GM18502 (cell line): ENCODE data around the gene FAM98C.

Experiments
- ATAC-seq: cut with Tn5 transposase; IDR thresholded peaks from one replicate; pipeline ENCODE4 v1.9.1; 2021; ENCODE audit warnings: mild to moderate bottlenecking; ENCODE audit not compliant: unreplicated experiment, poor library complexity

Gene FAM98C

DNA sequence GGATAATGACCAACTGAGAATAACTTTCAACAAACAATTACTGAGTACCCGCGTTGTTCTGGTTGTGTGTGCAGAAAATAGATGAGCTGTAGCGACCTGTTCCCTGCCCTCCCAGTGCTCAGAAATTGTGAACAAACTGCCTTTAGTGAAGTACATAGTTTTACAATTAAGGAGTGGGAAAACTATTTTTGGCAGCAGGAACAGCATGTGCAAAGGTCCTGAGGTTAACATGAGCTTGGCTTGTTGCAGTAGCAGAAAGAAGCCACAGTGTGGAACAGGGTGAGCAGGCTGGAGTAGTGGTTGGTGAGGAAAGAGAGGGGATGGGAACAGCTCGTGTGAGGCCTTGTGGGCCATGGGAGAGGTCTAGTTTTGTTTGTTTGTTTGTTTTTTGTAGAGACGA is 46.6 kb downstream of the FAM98C start:
- no peak for ATAC-seq

DNA sequence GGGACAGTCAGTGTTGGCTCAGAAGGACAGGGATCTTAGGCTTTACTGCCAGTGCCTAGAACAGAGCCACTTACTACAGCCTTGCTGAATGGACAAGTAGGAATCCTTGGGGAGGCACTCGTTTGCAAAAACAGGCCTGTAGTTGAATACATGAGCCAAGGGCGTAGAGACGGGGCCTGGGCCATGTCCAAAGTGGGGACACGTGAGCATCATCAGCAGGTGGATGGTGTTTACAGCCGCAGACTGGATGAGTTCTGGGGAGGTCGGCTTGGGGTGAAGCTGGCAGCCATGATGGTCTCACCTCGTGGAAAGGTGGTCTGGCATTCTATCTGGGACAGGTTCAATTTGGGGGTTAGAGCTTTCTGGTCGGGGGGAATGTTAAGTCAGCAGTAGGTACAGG is 48.1 kb downstream of the FAM98C start:
- ATAC-seq, result no peak

DNA sequence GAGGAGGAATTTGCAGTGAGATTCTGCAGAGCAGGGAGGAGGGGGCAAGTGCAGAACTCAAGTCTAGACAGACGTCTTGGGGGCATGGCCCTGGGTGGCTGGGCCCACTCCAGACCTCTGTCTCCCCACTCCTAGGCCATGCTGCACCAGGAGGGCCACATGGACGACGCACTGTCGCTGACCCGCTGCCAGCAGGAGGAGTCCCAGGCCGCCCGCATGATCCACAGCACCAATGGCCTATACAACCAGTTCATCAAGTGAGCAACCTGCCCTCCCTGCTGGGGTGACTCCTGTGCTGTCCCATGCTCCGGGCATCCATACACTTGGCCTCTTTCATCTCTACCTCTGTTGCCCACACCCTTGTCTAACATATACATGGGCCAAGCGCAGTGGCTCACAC is 48.7 kb downstream of the FAM98C start:
- no peak for ATAC-seq

DNA sequence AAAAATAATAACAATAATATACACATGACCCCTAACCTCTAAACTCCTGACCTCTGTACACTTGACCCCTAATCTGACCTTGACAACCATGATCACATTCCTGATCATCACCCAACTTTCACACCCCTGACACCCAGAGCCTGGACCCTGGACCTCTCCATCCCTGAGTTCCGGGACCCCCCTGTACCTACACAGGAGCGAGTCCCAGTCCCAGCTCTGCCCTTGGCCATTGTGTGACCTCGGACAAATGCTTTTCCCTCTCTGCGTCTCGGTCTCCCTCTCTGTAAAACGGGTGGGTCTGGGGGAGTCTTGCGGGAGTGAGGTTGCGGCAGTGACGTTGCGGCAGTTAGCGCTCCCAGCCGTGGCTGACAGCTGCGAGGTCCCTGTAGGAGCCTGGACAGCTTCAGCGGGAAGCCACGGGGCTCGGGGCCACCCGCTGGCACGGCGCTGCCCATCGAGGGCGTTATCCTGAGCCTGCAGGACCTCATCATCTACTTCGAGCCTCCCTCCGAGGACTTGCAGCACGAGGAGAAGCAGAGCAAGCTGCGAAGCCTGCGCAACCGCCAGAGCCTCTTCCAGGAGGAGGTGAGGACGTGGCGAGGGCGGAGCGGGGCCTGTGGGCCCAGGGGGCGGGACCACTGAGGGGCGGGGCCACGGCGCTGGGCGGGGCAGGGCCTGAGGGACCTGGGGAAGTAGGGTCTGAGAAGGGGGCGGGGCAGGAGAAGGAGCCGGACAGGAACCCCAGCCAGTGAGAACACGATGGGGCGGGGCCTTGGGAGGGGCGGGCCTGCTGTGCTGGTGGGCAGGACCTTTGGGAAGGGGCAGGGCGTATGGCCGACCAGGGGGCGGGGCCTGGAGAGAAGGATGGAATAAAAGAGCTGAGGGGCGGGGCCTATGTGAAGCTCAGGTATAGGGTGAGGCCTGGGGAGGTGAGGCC is 49.8 kb downstream of the FAM98C start:
- ATAC-seq, result no peak

DNA sequence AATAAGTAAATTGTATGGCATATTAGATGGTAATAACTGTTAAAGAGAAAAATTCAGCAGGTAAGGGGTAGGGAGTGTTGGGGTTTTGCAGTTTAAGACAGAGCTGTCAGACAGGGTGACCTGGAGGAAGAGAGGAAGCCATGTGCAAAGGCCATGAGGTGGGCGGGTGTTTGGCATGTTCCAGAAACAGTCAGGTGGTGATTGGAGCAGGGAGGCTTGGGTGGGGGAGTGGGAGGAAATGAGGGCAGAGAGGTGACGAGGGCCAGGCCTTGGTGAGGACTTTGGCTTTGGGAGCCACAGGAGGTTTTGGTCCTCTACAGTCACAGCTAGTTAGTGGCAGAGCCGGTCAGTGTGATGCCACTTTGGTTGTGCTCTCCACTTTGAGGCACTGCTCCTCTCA is 50.7 kb downstream of the FAM98C start:
- no peak for ATAC-seq

DNA sequence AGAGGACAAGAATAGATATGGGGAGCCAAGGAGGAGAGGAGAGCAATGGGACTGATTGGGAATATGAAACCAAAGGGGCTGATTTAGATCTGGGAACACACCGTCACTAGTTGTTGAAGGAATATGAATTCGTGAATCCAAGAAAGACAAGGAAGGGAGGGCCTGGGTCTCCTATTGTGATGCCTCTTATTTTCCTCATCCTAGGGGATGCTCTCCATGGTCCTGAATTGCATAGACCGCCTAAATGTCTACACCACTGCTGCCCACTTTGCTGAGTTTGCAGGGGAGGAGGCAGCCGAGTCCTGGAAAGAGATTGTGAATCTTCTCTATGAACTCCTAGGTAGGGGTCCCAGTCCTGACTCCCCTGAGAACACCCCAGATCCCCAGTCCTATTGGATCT is 52.1 kb downstream of the FAM98C start:
- no peak for ATAC-seq

DNA sequence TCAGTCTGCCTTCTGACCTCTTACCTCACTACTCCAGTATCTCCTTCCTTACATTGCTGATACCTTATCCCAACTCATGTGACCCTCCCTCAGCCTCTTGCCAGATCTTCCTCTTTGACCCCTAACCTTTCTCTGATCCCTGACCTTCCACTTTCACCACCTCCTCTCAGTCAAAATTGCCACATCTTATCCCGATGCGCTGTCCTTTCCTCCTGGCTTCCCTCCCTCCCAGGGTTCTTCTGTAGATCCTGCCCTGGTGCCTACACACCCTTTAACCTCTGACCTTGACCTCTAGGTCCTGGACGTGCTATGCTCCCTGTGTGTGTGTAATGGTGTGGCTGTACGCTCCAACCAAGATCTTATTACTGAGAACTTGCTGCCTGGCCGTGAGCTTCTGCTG is 54.3 kb downstream of the FAM98C start:
- no peak for ATAC-seq

DNA sequence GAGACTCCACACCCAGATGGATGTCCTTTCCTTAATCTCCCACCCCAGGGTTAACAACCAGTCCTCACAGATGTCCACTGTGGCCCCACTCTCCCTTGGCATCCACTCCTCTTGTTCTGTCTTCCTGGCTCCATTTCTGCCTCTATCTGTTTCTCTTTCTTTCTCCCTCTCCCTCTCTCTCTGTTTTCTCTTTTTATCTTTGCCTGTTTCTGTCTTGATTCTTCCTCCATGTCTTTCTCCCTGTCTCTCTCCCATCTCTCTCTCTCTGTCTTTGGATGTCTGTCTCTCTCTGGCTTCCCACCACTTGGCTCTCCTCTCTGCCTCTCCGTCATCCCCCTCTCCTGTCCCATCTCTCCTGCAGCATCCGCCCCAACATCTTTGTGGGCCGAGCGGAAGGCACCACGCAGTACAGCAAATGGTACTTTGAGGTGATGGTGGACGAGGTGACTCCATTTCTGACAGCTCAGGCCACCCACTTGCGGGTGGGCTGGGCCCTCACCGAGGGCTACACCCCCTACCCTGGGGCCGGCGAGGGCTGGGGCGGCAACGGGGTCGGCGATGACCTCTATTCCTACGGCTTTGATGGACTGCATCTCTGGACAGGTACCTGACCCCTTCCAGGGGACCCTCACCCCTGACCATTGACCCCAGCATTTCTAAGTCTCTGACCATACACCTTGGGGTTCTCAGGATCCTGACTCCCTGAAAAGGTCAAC is 55.0 kb downstream of the FAM98C start:
- no peak for ATAC-seq
